Upper lobe of left lung (tissue), 4 donors: ENCODE measurements around the gene PRKG1.

Experiments used
- CTCF ChIP-seq, 6 experiments: fragments of 450-650 bp in 4 of 6; fragments of 200-600 bp in 2 of 6; sonication (generic) in 2 of 6; IDR thresholded peaks; one replicate each; pipeline ENCODE4 v1.5.1; 2016 to 2019; ENCODE audit warnings: antibody characterized with exemption in 6 of 6
- EP300 ChIP-seq, 4 donors: sonication (generic); formaldehyde crosslinking; IDR thresholded peaks; one replicate each; pipeline ENCODE4 v1.5.1; 2017; ENCODE audit warnings: antibody characterized with exemption in 4 of 4, control low read depth in 2 of 4
- POLR2AphosphoS5 ChIP-seq, 2 donors: sonication (generic); formaldehyde crosslinking; IDR thresholded peaks; one replicate each; pipeline ENCODE4 v1.5.1; 2017; ENCODE audit warnings: antibody characterized with exemption in 2 of 2

GRCh38 chr10:51113007-51113406, 38.7 kb downstream of the PRKG1 start:
- TF ChIP-seq CTCF (IDR thresholded peaks at IDR 0.05) (no peak), EP300 (IDR thresholded peaks at IDR 0.05) (no peak), POLR2AphosphoS5 (IDR thresholded peaks at IDR 0.05) (no peak)
